ENCODE measurements around the gene LZTS3.
"Not testable (repeated sequence)": the region's sequence is repeated elsewhere in the genome, so short reads cannot be mapped to it uniquely, and the experiment has no call there.

LZTS3 gene

GRCh38 chr20:3192226-3193015 lies 19.1 kb upstream of the LZTS3 start:
- DNase-seq: no peak

- no peak for DNase-seq
Observed at GRCh38 chr20:3190681-3191111, 17.3 kb upstream of the LZTS3 start.

GRCh38 chr20:3189561-3190131 lies 16.3 kb upstream of the LZTS3 start:
- DNase-seq: peak; percentile 49

DNA sequence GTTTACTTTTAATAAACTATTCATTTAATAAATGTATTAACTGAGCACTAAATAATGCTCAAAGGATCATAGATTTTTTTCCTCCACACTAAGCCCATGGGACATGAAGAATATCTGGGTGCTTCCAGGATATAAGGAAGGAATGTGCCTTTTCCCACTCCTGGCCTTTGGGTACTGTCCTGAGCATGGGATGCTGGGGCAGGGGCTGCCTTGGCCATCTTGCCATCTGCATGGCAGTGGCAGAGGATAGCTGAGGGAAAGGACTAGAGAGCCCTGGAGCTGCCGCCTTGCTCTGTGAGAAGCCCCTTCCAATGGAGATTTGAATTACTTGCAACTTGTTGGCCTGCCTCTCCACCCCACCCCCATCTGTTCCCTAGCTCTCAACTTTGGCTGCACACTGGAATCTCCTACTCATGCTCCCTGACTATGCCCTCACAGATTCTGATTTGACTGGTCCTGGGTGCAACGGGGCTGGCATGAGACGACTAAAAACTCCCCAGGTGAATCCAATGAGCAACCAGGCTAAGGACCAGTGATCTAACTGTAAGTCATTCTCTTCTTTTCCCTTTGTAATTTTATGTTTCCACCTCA lies 15.6 kb upstream of the LZTS3 start:
- DNase-seq: peak; percentile 95

DNA sequence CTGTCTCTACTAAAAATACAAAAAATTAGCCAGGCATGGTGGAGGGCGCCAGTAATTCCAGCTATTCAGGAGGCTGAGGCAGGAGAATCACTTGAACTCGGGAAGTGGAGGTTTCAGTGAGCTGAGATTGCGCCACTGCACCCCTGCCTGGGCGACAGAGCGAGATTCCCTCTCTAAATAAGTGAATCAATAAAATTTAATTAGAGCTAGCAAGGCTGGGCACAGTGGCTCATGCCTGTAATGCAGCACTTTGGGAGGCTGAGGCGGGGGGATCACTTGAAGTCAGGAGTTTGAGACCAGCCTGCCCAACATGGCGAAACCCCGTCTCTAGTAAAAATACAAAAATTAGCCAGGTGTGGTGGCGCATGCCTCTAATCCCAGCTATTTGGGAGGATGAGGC lies 14.5 kb upstream of the LZTS3 start:
- not testable (repeated sequence) for DNase-seq

DNA sequence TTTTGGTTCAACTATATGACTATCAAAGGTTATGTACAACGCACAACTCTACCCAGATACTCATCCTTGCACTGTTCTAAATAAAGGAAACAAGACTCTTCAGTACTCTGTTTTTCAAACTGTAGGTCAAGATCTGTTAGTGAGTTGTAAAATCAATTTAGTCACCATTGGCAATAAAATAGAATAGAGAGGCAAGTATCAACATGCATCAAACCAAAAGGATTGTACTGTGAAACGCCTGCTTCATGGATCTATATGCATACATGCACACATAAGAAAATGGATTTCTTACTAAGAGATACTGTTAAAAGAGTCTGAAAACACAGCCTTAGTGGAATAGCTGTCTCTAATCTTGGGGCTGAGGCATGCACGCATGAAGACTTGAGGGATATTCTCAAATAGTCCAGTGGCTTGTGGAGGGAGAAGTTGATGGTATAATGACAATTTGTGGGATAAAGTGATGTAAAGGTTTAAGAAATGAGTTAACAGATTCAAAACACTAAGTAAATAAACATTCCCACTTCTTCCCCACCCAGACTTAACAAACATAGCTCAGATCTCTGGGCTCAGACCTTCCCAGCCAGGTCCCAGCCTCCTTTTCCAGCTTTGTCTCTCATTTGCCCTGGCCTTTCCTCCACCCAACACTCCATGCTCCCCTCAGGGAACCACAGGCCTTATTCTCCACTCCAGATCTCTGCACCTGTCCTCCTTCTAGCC lies 10.7 kb upstream of the LZTS3 start:
- no peak for DNase-seq

DNA sequence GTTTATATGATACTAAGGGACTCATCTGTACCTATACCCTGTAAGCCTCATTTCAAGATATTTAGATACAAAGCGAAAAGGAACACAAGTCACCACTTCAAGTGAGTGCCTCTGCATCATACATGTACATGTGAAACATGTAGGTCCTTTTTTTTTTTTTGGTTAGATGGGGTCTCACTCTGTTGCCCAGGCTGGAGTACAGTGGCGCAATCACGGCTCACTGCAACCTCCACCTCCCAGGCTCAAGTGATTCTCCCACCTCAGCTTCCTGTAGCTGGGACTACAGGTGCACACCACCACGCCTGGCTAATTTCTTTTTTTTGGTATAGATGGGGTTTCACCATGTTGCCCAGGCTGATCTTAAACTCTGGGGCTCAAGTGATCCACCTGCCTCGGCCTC lies 9.1 kb upstream of the LZTS3 start:
- not testable (repeated sequence) for DNase-seq

GRCh38 chr20:3181270-3181669 lies 7.9 kb upstream of the LZTS3 start:
- no peak for DNase-seq

- no peak for DNase-seq
Observed at GRCh38 chr20:3180319-3180718, 7.0 kb upstream of the LZTS3 start.

GRCh38 chr20:3177746-3178485 lies 4.6 kb upstream of the LZTS3 start:
- no peak for DNase-seq

DNA sequence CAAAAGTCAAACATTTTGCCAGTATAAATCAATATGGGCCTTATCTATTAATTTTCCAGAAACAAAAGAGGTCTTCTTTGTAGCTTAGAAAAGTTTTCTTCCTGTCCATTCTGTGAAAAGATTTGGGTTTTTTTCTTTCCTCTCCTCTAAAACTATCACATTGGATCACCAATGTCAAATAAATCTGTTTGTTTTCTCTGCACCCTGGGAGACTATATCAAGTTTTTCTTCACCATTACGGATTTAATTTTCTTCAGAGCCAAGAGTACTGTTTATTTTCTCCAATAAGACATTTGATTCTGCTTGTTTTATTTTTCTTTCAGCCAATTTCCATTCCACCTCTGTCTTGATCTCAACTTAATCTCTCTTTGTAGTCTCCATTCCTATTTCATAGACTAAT lies 1.9 kb upstream of the LZTS3 start:
- DNase-seq: no peak

GRCh38 chr20:3174442-3175261 lies 1.3 kb upstream of the LZTS3 start:
- DNase-seq: peak; percentile 52

DNA sequence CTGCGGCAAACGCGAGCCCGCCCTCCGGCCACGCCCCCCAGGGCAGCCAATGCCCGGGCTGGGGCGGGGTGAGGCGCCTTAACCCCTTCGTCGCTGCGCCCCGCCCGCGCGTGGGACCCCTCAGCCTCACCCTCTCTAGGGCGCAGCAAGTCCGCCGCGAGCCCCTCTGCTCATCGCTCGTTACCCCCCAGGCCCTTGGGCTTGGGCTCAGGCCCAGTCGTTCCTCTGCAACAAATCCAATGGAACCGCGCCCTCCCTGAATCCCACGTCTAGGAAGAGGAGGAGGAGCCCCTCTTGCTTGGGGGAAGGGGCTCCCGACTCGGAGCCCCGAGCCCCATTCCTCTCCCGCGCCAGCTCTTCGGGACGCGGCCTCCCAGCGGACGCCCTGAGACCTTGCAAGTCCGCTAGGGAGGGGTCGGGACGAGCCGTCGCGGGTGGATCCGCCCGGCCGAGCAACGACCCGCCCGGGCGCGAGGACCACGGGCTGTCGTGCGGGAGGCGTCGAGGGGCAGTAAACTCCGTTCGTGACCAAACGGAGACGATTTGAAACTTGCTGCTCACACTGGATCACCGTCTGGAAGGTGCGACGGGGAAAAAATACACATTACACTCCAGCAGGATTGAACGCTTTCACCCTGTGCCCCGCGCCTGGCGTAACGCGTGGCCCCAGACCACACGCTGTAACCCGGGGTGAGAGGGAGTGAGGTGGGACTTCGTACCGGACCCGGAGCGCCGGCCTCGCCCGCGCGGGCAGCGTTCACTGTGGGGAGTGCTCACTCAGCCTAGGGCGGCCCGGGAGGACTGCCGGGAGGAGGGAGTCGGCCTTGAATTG lies 477 bp upstream of the LZTS3 start:
- DNase-seq: peak; percentile 87

GRCh38 chr20:3172126-3172932 lies 1.0 kb downstream of the LZTS3 start:
- DNase-seq: no peak

GRCh38 chr20:3171391-3172125 lies 1.8 kb downstream of the LZTS3 start:
- no peak for DNase-seq

GRCh38 chr20:3168829-3169590 lies 4.3 kb downstream of the LZTS3 start:
- no peak for DNase-seq

DNA sequence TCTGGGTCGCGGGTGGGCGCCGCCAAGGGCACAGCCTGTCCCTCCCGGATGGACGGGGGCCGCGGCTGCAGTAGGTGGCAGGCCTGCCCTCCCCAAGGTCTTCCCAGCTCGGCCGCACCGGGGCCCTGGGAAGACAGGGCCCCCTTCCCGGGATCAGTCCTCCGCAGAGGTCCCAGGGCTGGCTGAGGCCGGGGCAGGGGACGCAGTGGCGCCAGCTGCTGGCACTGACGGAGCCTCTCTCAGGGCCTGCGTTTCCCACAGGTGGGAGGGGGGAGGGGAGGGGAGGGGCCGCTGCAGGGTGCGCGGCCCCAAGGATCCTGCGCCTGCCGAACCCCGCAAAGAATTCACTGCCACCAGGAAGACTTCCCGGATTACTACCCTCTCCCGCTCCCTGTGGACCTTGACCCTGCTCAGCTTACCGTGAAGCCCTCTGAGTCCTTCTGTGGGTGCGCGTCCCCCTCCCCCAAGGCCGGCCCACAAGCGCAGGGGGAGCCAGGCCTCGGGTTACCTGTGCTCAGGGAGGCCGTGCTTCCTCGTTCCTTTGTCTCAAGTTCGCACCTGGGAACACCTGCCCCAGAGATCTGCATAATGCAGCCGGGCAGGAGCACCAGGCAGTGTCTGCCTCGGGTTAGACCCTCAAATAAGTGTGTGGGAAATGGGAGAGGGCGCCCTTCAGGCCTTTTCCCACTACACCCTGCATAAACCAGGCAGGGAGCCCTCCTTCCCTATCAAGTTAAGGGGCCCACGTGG lies 5.1 kb downstream of the LZTS3 start:
- DNase-seq: no peak

- no peak for DNase-seq
Observed at GRCh38 chr20:3167738-3168078, 5.6 kb downstream of the LZTS3 start.
